CD4-positive, alpha-beta T cell treated with Interleukin-10 for 1 hour (primary cell): ENCODE measurements around the gene SOX18.

Experiments
- DNase-seq: peaks from one replicate; pipeline ENCODE4 v3.0.0-alpha.2; 2020

SOX18 gene

DNA sequence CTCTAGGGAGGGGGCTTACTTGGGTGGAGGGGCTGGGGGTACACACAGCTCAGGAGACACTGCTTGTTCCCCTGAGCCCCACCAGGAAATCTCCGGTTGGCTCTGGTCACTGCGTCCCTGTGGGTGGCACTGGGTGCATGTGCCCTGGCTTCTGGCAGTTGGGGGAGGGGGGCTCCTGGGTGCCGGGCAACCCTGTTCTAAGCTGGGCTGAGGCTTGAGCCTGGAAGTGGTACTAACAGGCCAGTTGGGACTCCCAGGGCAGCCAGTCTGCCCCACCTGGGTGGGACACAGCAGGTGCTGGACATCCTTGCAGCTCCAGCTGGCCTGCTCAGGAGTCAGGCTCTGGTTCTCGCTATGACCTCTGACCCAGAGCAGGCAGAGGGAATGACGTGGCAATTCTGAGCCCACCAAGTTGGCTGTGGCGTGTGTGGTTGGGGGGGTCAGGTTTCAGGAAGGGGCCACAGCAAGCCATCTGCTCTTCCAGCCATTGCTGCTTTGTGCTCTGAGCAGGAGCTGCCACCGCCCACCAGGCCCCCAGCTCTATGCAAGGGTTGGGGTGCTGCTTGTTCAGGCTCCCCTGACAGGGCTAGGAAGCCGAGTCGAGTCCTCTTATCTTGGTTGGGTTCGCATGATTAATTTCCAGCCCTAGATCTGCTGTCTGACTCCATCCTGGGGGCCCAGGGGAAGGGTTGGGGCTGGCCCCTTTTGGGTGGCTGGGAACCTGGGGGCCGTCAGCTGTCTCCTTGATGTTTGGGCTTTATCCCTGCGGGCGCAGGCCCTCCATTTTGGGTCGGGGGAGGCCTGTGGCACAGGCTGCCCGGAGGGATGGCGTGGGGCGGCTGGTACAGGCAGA is 12.9 kb downstream of the SOX18 start:
- no peak for DNase-seq

DNA sequence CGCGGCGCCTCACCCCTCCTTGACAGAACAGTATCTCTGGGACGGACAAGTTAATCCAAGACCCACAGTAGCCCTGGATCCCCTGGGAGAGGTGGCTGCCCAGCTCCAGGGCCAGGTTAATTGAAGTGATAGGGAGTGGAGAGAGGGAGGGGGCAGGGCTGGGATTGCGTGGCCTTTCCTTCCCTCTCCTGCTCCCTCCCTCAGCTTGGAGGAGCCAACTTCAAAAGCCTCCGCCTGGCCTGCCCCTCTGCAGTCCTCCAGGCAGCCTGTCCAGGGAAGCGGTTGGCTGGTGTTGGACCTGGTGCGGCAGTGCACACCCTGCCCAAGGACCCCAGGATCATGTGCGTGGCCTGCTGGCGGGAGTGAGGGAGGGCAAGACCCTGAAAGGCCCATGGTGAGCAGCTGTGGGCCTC is 13.5 kb downstream of the SOX18 start, which contains the start of gene C20orf204:
Gene C20orf204 (plus strand): TSS at position 250 of the 413 bp plus-strand sequence. CDS start 142 bp downstream, at position 392.
- no peak for DNase-seq

DNA sequence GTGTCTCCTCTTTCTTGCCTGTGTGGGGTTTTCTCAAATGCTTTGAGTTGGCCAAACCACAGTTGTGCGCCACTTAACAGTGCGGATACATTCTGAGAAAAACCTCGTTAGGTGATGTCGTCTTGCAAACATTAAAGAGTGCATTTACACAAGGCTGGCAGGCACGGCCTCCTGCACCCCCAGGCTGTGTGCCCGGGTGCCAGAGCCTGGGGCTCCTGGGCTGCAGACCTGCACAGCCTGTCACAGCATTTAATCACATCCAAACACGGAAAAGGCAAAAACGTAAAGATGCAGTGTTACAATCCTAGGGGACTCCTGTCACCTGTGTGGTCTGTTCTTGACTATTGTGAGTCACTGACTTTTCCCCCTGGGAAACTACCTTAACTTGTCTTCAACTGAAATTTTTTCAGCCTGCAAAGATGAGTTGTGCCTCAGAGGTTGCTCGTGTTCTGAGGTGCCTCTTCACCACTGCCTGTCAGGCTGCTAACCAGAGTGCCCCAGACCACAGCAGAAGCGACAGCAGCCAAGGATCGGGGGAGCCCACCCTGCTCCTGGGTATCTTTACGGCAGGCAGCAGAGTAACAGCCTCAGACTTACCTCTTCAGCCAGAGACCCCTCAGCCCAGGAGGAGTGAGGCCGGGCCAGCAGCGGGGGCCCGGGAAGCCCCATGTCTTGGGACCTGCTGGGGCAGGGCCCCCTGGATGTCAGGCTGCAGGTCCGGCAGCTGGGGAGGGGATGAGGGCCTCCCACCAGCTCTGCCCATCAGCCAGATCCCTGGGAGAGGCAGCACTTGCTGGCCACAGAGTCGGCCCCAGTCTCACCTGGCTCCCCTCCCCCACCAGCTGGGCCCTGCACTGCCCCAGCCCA is 14.1 kb downstream of the SOX18 start:
- DNase-seq: peak; percentile 42

DNA sequence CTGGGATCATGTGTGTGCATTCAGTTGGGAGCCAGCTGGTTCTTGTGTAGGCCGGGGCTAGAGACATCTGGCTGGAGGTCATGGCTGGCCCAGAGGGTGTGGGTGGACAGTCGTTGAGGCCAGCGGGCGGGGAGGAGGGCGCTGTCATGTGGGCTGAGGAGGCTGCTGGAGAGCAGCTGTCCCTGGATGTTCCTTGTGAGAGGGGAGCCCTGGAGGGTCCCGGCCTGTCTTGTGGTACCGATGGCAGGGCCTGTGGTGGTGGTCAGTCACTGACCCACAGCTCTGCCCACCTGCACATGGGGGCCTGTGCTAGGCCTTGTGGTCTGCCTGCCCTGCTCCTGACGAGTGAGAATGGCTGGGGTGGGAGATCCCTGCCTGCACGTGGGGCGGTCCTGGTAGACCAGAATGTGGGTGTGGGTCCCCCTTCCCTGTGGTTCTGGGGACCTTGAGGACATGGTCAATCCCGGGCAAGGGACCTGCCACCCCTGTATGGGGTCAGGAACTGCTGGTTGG is 15.4 kb downstream of the SOX18 start:
- no peak for DNase-seq

DNA sequence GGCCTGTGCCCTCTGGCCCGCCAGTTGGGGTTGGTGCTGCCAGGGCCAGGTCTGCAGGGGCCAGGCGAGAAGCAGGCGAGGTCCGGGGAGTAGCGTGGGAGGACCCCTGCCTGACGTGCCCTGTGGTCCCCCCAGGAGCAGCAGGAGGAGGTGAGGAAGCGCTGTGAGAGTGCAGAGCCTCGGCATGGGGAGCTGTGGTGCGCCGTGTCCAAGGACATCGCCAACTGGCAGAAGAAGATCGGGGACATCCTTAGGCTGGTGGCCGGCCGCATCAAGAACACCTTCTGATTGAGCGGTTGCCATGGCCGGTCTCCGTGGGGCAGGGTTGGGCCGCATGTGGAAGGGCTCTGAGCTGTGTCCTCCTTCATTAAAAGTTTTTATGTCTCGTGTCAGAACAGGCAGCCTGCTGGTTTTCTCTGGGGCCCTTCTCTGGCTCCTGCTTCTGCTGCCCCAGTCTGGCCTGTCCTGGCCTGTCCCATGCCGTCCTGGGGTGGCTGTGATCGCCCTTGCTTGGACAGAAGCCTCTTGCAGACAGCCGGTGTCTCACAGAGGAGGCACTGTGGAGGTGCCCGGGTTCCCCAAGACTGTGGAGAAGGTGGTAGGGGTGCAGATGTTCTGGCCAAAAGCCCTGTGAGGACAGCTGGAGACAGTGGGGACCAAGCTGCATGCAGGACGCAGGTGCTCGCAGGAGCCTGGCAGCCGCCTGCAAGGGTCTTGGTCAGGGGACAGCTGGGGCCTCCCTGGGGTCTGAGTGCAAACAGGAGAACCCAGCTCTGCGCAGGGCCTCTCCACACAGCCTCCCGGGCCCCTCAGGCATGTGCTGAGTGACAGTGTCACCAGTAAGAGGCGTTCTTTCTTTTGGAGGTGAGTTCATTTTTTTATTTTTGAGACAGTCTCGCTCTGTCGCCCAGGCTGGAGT is 16.5 kb downstream of the SOX18 start:
- no peak for DNase-seq

DNA sequence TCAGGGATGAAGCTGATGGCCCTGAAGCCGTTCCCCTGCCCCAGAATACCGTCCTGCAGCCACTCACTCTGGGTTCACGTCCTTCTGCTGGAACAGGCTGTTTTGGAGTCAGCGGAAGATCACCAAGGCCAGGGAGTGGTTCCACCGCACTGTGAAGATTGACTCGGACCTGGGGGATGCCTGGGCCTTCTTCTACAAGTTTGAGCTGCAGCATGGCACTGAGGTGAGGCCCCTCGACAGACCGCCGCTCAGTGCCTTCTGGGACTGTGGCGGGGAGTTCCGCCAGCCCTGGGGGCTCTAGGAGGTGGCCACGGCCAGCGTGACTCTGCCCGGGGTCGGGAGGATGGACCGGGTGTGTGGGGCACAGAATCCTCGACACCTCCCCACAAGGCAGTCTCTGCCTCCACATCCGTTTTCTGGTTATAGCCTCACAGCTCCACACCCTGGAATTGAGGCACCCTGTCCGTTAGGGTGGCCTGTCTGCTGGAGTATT is 17.6 kb downstream of the SOX18 start:
- no peak for DNase-seq

DNA sequence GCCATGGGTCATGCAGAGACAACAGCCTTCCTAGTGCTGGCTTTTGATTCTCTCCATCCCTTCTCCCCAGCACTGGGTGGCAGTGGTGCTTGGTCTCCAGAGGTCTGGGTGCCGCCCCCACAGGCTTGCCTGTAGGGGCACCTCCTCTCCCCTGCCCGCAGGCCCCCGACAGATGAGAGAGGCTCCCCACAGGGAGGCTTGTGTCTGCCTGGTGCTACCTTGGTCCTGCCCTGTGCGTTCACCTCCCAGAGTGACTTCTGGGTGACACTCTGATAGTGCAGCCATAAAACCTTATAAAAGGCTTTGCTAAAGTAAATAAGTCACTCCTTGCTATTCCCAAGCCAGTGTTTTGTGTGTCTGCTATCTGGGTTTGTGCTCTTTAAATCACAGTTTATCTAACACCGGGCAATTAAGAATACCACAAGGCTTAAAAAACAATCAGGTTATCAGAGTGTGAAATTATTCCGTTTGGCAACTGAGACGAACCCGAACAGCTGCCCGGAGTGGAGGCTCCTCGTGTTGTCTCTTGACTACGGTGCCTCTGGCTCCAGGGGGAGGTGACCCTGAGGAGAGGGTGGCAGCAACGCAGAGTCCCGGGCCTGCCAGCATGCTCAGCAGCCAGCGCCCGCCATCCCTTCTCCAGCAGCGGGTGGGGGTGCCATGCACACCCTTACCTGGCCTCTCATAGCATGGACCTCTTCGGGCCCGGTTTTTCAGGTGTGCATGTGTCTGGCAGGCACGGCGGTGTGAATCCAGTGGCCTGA is 18.9 kb downstream of the SOX18 start:
- DNase-seq: no peak

DNA sequence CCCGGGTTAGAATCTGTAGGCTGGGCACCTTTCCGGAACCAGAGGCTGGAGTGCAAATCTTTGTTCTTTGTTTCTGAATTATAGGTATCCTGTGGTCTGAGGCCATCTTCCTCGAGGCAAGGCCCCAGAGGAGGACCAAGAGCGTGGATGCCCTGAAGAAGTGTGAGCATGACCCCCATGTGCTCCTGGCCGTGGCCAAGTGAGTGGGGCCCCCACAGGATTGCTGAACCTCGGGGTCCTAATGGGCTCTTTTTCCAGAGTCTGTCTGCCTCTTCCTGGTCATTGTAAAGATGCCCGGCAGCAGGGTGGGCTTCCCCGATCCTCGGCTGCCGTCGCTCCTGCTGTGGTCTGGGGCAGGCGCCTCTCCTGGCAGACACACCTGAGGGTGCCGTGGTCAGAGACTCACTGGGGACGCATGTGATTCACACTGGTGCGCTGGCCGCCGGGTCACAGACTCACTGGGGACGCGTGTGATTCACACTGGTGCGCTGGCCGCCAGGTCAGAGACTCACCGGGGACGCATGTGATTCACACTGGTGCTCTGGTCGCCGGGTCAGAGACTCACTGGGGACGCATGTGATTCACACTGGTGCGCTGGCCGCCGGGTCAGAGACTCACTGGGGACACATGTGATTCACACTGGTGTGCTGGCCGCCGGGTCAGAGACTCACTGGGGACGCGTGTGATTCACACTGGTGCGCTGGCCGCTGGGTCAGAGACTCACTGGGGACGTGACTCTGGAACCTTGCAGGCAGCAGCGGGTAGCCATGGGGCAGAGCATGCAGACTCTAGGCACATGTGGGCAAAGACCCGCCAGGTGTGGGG is 19.9 kb downstream of the SOX18 start:
- DNase-seq: no peak

DNA sequence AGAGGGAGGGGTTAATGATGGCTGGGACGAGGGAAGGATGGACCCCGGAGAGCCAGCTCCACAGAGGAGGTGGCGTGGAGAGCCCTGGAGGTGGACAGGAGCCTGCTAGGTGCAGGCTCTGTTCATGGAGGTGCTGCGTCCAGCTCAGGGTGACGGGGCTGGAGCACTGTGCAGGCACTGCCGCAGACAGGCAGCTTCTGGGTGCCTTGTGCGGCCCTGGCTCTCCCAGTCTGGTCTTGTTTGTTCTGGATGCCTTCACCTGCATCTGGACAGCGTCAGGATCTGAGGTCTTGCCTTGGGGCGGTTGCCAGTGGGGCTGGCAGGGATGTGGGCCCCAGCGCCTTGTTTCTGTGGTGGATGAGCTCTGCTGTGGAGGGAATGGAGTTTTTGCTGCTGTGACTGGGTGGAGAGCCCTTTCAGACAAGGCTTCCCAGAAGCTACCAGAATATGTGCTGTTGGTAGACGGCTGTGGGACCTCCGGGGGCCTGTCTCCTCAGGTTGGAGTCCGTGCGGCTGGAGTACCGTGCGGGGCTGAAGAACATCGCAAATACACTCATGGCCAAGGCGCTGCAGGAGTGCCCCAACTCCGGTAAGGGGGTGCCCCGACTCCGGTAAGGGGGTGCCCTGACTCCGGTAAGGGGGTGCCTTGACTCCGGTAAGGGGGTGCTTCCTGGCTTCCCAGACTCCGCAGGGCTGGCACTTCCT is 21.3 kb downstream of the SOX18 start:
- no peak for DNase-seq

DNA sequence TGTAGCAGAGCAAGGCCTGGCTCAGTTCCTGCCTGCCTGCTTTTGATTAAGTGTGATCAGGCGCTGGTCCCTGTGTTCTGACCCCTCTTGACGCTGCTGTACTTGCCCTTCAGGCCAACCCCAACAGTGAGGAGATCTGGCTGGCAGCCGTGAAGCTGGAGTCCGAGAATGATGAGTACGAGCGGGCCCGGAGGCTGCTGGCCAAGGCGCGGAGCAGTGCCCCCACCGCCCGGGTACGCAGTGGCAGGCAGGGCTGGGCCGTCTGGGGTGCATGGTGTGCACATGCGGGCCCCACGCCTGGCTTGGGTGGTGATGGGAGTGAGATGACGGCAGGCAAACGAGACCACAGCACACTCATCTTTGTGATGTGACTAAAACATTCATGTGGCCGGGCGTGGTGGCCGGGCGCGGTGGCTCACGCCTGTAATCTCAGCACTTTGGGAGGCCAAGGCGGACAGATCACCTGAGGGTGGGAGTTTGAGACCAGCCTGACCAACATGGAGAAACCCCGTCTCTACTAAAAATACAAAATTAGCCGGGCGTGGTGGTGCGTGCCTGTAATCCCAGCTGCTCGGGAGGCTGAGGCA is 23.5 kb downstream of the SOX18 start:
- no peak for DNase-seq

DNA sequence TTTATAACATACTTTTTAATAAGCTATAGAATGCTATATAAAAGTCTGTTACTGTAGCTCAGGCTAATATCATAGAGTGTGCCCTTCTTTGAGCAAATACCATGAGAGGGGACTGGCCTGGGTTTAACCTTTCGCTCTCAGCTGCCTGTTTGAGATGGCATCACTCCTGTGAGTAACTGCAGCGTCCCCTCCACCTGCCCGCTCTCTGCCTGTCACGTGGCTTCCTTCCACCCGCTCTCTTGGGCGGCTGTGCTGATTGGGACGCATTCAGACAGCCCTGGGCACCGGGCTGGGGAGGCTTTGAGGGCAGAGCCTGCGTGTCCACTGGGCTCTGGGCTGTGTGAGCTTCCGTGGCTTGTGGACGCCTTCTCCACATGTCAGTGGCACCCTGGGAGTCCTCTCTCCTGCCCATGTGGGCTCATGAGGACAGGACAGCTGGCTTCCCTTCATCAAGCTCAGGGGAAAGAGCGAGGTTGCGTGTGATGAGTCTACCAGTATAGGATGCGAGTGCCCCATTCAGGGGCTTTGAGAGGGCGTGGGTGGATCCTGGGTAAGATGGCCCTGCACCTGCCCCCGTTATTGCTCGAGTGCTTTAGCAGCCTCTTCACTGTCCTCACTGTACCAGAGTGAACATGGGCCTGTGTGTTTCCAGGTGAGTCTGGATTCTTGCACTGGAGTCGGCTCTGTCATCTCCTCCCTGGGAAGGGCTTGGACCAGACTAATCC is 24.2 kb downstream of the SOX18 start:
- no peak for DNase-seq

DNA sequence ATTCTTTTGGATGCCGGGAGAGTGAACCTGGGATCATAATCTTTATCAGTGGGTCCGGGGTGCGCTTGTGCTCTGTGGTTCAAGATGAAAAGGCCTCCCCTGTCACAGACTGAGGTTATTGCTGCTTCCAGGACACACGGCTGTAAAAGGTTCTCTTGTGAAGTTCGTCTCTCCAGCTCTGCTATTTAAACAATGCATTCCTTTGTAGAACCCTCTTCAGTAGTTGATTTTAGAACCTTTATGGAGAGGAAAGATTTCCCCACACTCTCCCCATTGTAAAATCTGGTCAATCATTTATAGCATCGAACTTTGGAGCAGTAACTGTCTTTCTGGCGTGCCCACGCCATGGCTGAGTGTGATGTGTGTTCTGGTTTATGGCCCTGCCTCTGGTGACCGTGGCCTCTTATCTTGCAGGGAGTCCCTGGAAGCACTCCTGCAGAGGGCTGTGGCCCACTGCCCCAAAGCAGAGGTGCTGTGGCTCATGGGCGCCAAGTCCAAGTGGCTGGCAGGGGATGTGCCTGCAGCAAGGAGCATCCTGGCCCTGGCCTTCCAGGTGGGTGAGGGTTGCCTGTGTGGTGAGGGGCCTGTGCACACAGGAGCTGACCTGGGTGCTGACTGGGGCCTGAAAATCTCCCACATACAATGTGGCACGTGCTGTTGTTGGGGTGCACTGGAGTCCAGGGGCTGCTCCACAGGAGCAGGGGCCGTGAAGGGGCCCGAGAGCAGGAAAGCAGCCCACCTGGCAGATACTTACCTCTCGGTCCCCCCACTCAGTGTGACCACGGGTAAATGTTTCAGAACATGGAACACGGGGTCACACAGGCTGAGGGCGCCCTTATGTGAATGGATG is 25.1 kb downstream of the SOX18 start:
- no peak for DNase-seq

DNA sequence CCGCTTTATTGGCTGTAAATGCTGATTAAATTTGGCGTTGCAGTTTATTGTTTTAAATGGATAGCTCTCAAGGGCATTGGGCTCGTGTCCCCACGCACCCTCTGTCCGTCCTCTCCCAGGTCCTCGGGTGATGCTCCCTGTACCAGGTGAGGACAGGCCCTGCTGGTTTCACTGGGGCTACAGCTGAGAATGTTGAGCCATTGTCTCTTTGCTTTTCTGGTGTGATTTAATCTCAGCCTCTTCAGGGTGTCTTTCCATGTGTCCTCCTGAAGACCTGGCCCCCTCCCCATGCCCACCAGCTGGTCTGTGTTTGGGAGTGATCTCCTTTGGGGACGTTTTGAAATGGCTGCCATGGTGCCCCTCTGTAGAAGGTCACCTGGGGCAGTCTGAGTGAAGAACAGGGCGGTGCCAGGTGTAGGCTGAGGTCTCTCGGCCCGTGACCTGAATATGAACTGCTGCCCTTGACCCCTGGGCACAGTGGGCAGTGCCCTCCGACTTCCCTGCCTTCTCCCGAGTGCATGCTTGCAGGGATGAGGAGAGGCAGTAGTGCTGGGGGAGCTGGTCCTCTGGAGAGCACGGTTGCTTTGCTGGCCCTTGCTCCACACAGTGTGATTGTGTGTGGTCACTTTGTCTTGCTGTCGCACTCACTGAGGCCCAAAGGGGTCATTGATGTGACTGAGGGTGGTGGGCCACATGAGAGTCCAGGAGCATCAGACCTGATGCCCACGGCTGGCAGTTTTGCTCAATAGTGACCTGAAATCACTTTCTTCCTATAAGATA is 25.9 kb downstream of the SOX18 start:
- DNase-seq: no peak

DNA sequence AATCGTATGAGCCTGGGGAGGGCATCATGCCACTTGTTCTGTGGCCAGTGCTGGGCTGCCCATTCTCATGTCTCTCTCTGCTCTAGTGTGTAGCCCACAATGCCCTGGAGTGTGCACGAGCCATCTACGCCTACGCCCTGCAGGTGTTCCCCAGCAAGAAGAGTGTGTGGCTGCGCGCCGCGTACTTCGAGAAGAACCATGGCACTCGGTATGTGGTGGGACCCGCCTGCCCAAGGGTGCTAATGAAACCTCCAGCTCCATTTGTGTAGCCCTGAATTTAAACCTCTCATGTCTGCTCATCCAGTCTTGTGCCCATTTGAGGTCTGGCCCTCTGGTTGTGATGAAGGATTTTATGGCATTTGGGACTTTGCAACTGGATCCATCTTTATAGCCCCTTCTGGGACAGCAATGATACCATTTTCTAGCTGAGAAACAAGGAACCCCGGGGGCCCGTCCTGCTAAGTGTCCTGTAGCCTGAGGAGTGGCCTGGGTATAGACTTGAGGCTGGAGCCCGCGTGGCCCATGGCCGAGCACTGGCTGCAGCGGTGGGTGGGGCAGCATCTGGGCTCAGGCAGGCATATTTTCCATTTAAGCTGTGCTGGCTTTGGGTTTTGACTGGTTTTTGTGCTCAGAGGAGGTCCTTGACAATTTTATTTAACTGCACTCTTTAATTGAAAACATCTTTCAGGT is 26.6 kb downstream of the SOX18 start:
- no peak for DNase-seq

DNA sequence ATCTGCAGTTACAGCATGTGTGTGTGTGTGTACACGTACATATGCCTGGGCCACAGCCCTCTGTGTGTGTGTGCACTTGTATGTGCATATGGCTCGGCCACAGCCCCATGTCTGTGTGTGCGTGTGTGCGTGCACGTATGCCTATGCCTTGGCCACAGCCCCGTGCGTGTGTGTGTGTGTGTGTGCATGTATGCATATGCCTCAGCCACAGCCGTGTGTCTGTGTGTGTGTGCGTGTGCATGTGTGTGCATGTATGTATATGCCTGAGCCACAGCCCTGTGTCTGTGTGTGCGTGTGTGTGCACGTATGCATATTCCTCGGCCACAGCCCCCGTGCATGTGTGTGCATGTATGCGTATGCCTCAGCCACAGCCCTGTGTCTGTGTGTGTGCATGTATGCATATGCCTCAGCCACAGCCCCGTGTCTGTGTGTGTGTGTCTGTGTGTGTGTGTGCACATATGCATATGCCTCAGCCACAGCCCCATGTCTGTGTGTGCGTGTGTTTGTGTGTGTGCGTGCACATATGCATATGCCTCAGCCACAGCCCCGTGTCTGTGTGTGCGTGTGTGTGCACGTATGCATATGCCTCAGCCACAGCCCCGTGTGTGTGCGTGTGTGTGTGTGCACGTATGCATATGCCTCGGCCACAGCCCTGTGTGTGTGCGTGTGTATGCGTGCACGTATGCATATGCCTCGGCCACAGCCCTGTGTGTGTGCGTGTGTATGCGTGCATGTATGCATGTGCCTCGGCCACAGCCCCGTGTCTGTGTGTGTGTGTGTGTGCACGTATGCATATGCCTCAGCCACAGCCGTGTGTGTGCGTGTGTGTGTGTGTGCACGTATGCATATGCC is 28.1 kb downstream of the SOX18 start:
- no peak for DNase-seq
